WTC11 (cell line): ENCODE measurements around the gene SCYGR7.

ENCODE experiments used
- E2F5 ChIP-seq: sonication (generic); formaldehyde crosslinking; IDR thresholded peaks from 2 replicates; pipeline ENCODE4 v1.8.1; 2022; ENCODE audit warnings: mild to moderate bottlenecking, moderate library complexity, missing genetic modification reagents
- MXD4 ChIP-seq: fragments of 250-450 bp; sonication (Bioruptor Pico); IDR thresholded peaks from 2 replicates; pipeline ENCODE4 v1.8.0; 2021; ENCODE audit warnings: mild to moderate bottlenecking, moderate library complexity, borderline replicate concordance
- SMAD3 ChIP-seq: sonication (generic); formaldehyde crosslinking; IDR thresholded peaks from 2 replicates; pipeline ENCODE4 v1.8.0; 2022; ENCODE audit warnings: missing genetic modification reagents, mild to moderate bottlenecking, borderline replicate concordance
- SMAD4 ChIP-seq: sonication (generic); formaldehyde crosslinking; IDR thresholded peaks from 2 replicates; pipeline ENCODE4 v1.8.0; 2022; ENCODE audit warnings: mild to moderate bottlenecking, missing genetic modification reagents
- USF1 ChIP-seq: sonication (generic); formaldehyde crosslinking; IDR thresholded peaks from 2 replicates; pipeline ENCODE4 v1.8.0; 2022; ENCODE audit warnings: mild to moderate bottlenecking, missing genetic modification reagents
- TF ChIP-seq, protein P1 (sequence below): fragments of 200-600 bp; IDR thresholded peaks from 2 replicates; pipeline ENCODE4 v1.8.0; 2022; ENCODE audit warnings: antibody characterized with exemption
- TF ChIP-seq, protein P2 (sequence below): sonication (generic); formaldehyde crosslinking; IDR thresholded peaks from 2 replicates; pipeline ENCODE4 v1.8.1; 2022; ENCODE audit warnings: low read depth, missing genetic modification reagents, borderline replicate concordance
- TF ChIP-seq, protein P3 (sequence below): sonication (generic); formaldehyde crosslinking; IDR thresholded peaks from 2 replicates; pipeline ENCODE4 v1.8.1; 2023; ENCODE audit warnings: mild to moderate bottlenecking, missing genetic modification reagents, borderline replicate concordance

DNA sequence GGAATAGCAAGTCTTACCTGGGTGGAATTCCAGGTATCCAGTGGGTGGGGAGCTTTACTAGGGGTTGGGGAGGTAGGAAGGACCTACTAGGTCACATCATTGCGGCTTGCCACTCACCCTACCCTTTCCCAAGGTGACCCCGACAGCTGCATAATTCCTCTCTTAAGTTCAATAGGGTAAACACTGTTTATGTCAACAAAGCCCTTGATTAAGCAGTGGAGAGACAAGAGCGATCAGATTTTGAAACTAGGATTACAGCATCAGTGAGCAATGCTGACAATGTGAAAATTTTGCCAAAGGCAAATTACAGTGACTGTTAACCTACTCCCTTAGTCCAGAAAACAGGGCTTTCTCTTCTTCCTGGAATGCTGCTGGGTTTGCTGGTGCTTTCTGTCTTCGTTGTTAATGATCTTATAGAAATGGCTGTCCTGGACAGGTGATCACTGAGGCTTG is 24.8 kb upstream of the SCYGR7 start:
- TF ChIP-seq, protein P1, sequence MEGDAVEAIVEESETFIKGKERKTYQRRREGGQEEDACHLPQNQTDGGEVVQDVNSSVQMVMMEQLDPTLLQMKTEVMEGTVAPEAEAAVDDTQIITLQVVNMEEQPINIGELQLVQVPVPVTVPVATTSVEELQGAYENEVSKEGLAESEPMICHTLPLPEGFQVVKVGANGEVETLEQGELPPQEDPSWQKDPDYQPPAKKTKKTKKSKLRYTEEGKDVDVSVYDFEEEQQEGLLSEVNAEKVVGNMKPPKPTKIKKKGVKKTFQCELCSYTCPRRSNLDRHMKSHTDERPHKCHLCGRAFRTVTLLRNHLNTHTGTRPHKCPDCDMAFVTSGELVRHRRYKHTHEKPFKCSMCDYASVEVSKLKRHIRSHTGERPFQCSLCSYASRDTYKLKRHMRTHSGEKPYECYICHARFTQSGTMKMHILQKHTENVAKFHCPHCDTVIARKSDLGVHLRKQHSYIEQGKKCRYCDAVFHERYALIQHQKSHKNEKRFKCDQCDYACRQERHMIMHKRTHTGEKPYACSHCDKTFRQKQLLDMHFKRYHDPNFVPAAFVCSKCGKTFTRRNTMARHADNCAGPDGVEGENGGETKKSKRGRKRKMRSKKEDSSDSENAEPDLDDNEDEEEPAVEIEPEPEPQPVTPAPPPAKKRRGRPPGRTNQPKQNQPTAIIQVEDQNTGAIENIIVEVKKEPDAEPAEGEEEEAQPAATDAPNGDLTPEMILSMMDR = no peak
- no peak for TF ChIP-seq SMAD3 (CRISPR knock-in tag)
- TF ChIP-seq, protein P2, sequence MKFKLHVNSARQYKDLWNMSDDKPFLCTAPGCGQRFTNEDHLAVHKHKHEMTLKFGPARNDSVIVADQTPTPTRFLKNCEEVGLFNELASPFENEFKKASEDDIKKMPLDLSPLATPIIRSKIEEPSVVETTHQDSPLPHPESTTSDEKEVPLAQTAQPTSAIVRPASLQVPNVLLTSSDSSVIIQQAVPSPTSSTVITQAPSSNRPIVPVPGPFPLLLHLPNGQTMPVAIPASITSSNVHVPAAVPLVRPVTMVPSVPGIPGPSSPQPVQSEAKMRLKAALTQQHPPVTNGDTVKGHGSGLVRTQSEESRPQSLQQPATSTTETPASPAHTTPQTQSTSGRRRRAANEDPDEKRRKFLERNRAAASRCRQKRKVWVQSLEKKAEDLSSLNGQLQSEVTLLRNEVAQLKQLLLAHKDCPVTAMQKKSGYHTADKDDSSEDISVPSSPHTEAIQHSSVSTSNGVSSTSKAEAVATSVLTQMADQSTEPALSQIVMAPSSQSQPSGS (CRISPR knock-in tag) = no peak
- TF ChIP-seq E2F5 (CRISPR knock-in tag) = no peak
- TF ChIP-seq USF1 (CRISPR knock-in tag) = no peak
- TF ChIP-seq MXD4 (CRISPR knock-in tag) = no peak
- TF ChIP-seq, protein P3, sequence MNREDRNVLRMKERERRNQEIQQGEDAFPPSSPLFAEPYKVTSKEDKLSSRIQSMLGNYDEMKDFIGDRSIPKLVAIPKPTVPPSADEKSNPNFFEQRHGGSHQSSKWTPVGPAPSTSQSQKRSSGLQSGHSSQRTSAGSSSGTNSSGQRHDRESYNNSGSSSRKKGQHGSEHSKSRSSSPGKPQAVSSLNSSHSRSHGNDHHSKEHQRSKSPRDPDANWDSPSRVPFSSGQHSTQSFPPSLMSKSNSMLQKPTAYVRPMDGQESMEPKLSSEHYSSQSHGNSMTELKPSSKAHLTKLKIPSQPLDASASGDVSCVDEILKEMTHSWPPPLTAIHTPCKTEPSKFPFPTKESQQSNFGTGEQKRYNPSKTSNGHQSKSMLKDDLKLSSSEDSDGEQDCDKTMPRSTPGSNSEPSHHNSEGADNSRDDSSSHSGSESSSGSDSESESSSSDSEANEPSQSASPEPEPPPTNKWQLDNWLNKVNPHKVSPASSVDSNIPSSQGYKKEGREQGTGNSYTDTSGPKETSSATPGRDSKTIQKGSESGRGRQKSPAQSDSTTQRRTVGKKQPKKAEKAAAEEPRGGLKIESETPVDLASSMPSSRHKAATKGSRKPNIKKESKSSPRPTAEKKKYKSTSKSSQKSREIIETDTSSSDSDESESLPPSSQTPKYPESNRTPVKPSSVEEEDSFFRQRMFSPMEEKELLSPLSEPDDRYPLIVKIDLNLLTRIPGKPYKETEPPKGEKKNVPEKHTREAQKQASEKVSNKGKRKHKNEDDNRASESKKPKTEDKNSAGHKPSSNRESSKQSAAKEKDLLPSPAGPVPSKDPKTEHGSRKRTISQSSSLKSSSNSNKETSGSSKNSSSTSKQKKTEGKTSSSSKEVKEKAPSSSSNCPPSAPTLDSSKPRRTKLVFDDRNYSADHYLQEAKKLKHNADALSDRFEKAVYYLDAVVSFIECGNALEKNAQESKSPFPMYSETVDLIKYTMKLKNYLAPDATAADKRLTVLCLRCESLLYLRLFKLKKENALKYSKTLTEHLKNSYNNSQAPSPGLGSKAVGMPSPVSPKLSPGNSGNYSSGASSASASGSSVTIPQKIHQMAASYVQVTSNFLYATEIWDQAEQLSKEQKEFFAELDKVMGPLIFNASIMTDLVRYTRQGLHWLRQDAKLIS (CRISPR knock-in tag) = no peak
- no peak for TF ChIP-seq SMAD4 (CRISPR knock-in tag)
